GM12878 (cell line): Measurements from ENCODE around the gene SSB. TPM values are rescaled to one million over a fixed set of nuclear protein-coding genes. Genes with fewer than 3 reads are reported as not detected.

ENCODE experiments used
- ATAC-seq: fragments of 200-7000 bp; cut with Tn5 transposase; 3 replicates; pipeline ENCODE4 v1.9.1; 2020; ENCODE audit warnings: mild to moderate bottlenecking, moderate library complexity
- BruUV-seq: library from RNA; stranded (reverse); fragments of 400-500 nt; replicated peaks from 2 replicates; lab custom pipeline; 2021; lab: Mats Ljungman, UMichigan
- CTCF ChIA-PET: fragments of 300-600 bp; sonication (Branson Sonifier 250); formaldehyde crosslinking; extraction: SDS; loops from one replicate; lab custom pipeline; 2021; ENCODE audit warnings: inconsistent platforms; lab: Yijun Ruan, JAX
- POLR2A ChIA-PET: fragments of 350-600 bp; formaldehyde crosslinking; extraction: SDS; loops from one replicate; lab custom pipeline; 2021; ENCODE audit warnings: inconsistent platforms; lab: Charles Lee
- RAD21 ChIA-PET: fragments of 300-600 bp; sonication (Branson Sonifier 250); formaldehyde crosslinking; loops from one replicate; lab custom pipeline; 2023; ENCODE audit warnings: antibody characterized with exemption; ENCODE audit not compliant: unreplicated experiment; lab: Charles Lee
- SMC1A ChIA-PET: fragments of 300-600 bp; sonication (Branson Sonifier 250); formaldehyde crosslinking; loops from one replicate; lab custom pipeline; 2023; ENCODE audit not compliant: unreplicated experiment, uncharacterized antibody; lab: Charles Lee
- DNase-seq: peaks from one replicate; pipeline ENCODE4 v3.0.0-alpha.2; 2011; ENCODE audit warnings: low read depth, low spot score
- FAIRE-seq: peaks from 3 replicates; lab custom pipeline; 2011; peaks lifted over from hg19 to GRCh38; lab: Jason Lieb, UNC
- H2AFZ ChIP-seq: 2 replicates; pipeline ENCODE4 v1.6.0; 2011; ENCODE audit warnings: low read depth, low read length, control low read depth; ENCODE audit not compliant: control insufficient read depth
- H3K27ac ChIP-seq: 2 replicates; pipeline ENCODE4 v1.5.1; 2011; ENCODE audit warnings: control low read depth; ENCODE audit not compliant: control insufficient read depth, insufficient read depth
- H3K27me3 ChIP-seq, 2 experiments: replicated peaks in 1 of 2; 2 replicates each; pipeline versions ENCODE4 v1.6.0 to v1.6.1; 2011; ENCODE audit warnings: low read length in 1 of 2; ENCODE audit not compliant: control insufficient read depth in 2 of 2, insufficient read depth in 2 of 2
- H3K36me3 ChIP-seq, 2 experiments: 2 replicates each; pipeline ENCODE4 v1.5.1; 2011; ENCODE audit warnings: low read length in 1 of 2; ENCODE audit not compliant: control insufficient read depth in 2 of 2, insufficient read depth in 2 of 2
- H3K4me1 ChIP-seq: 2 replicates; pipeline ENCODE4 v1.6.1; 2011; ENCODE audit warnings: mild to moderate bottlenecking, low read length, moderate library complexity, mixed read lengths; ENCODE audit not compliant: control insufficient read depth, insufficient read depth
- H3K4me2 ChIP-seq: 2 replicates; pipeline ENCODE4 v1.6.0; 2011; ENCODE audit warnings: control low read depth; ENCODE audit not compliant: control insufficient read depth, insufficient read depth
- H3K4me3 ChIP-seq: fragments of 200-600 bp; sonication (generic); 2 replicates; pipeline ENCODE4 v1.5.1; 2016
- H3K79me2 ChIP-seq: 2 replicates; pipeline ENCODE4 v1.6.0; 2011; ENCODE audit warnings: low read length; ENCODE audit not compliant: control insufficient read depth, insufficient read depth
- H3K9ac ChIP-seq: 2 replicates; pipeline ENCODE4 v1.8.0; 2011; ENCODE audit warnings: low read length, control low read depth, mixed read lengths; ENCODE audit not compliant: control insufficient read depth, insufficient read depth
- H3K9me3 ChIP-seq: replicated peaks from 3 replicates; pipeline ENCODE4 v1.5.1; 2011; ENCODE audit warnings: mild to moderate bottlenecking, low read length; ENCODE audit not compliant: control insufficient read depth, insufficient read depth
- H4K20me1 ChIP-seq: 2 replicates; pipeline ENCODE4 v1.6.0; 2011; ENCODE audit not compliant: control insufficient read depth, insufficient read depth
- BRCA1 ChIP-seq: IDR thresholded peaks from 2 replicates; pipeline ENCODE4 v1.6.1; 2011; ENCODE audit warnings: low read depth, low read length, improper control_type of control experiment
- CBX5 ChIP-seq: sonication (generic); IDR thresholded peaks from 2 replicates; pipeline ENCODE4 v1.6.1; 2016; ENCODE audit warnings: low read depth, moderate library complexity, mild to moderate bottlenecking, inconsistent platforms
- CREM ChIP-seq: IDR thresholded peaks from 2 replicates; pipeline ENCODE4 v1.6.1; 2014; ENCODE audit warnings: antibody characterized with exemption, low read depth
- EED ChIP-seq: sonication (generic); IDR thresholded peaks from 2 replicates; pipeline ENCODE4 v1.6.1; 2016; ENCODE audit warnings: antibody characterized with exemption, low read depth
- SMAD1 ChIP-seq: fragments of 450-650 bp; IDR thresholded peaks from 2 replicates; pipeline ENCODE4 v1.6.1; 2018; ENCODE audit warnings: mild to moderate bottlenecking, low read depth; ENCODE audit not compliant: partially characterized antibody
- SUZ12 ChIP-seq: fragments of 200-600 bp; sonication (generic); IDR thresholded peaks from one replicate; pipeline ENCODE4 v1.6.1; 2018; ENCODE audit warnings: antibody characterized with exemption, mild to moderate bottlenecking; ENCODE audit not compliant: unreplicated experiment
- ZNF207 ChIP-seq: fragments of 450-650 bp; IDR thresholded peaks from 2 replicates; pipeline ENCODE4 v1.6.1; 2014; ENCODE audit warnings: antibody characterized with exemption, mild to moderate bottlenecking, borderline replicate concordance
- ZNF24 ChIP-seq: fragments of 450-650 bp; IDR thresholded peaks from 2 replicates; pipeline ENCODE4 v1.6.1; 2017; ENCODE audit warnings: antibody characterized with exemption, mild to moderate bottlenecking
- WGBS: methylation state at CpG from one replicate; pipeline ENCODE4 v1.1.6; 2016; ENCODE audit warnings: low lambda C conversion rate; ENCODE audit not compliant: insufficient replicate concordance, insufficient coverage; ENCODE audit errors: missing lambda C conversion rate; 5-methylcytosine and 5-hydroxymethylcytosine counted together
- in situ Hi-C: fragments of 300-500 bp; cut with MboI; formaldehyde crosslinking; loops from 9 replicates; pipeline ENCODE4 v1.14.3; 2018; ENCODE audit warnings: mixed read lengths
- intact Hi-C: fragments of 100-400 bp; cut with micrococcal nuclease; formaldehyde crosslinking; loops from one replicate; pipeline ENCODE4 v1.14.2; 2022; ENCODE audit not compliant: unreplicated experiment
- polyA plus RNA-seq, 11 experiments: library from polyadenylated mRNA; depleted of rRNA in 4 of 11; unstranded in 6 of 11; stranded (reverse) in 5 of 11; fragments of >200 nt; fragmentation: Nextera tagmentation in 4 of 11; fragmentation: Illumina TruSeq in 1 of 11; extraction: Ambion mirVana in 4 of 11; extraction: Trizol in 1 of 11; gene quantifications; 1 replicate in 1 of 11; 2 replicates in 10 of 11; pipeline versions ENCODE4 v1.2.1 to v1.2.3, GENCODE V29; 2011 to 2016; ENCODE audit warnings: inconsistent platforms in 2 of 11, missing spikeins in 2 of 11, low read depth in 1 of 11
- total RNA-seq, 4 experiments: library from RNA; depleted of rRNA in 3 of 4; stranded (reverse); fragments of >200 nt in 3 of 4; fragmentation: Illumina TruSeq in 1 of 4; extraction: Trizol in 1 of 4; gene quantifications; 2 replicates each; pipeline versions ENCODE4 v1.2.1 to v1.2.3, GENCODE V29; 2013 to 2021
- TF ChIP-seq, protein P1 (sequence below): fragments of 450-650 bp; IDR thresholded peaks from 2 replicates; pipeline ENCODE4 v1.6.1; 2018; ENCODE audit warnings: mild to moderate bottlenecking, low read depth, moderate library complexity; ENCODE audit not compliant: partially characterized antibody
- TF ChIP-seq, protein P2 (sequence below): fragments of 450-650 bp; formaldehyde crosslinking; IDR thresholded peaks from 2 replicates; pipeline ENCODE4 v1.4.0; 2022; ENCODE audit warnings: mild to moderate bottlenecking, moderate library complexity
- TF ChIP-seq, protein P3 (sequence below): IDR thresholded peaks from 2 replicates; pipeline ENCODE4 v1.6.1; 2011; ENCODE audit warnings: low read depth, mild to moderate bottlenecking, low read length, moderate library complexity, borderline replicate concordance; ENCODE audit errors: extremely low read depth
- TF ChIP-seq, protein P4 (sequence below): fragments of 450-650 bp; IDR thresholded peaks from 2 replicates; pipeline ENCODE4 v1.6.1; 2016; ENCODE audit warnings: mild to moderate bottlenecking

SSB gene
- total and polyA plus RNA-seq, 10 of the 15 experiments (the other 5 are each of a cell fraction or from before 2014, with no cell fraction given): 103 to 313 (median 200) TPM

DNA sequence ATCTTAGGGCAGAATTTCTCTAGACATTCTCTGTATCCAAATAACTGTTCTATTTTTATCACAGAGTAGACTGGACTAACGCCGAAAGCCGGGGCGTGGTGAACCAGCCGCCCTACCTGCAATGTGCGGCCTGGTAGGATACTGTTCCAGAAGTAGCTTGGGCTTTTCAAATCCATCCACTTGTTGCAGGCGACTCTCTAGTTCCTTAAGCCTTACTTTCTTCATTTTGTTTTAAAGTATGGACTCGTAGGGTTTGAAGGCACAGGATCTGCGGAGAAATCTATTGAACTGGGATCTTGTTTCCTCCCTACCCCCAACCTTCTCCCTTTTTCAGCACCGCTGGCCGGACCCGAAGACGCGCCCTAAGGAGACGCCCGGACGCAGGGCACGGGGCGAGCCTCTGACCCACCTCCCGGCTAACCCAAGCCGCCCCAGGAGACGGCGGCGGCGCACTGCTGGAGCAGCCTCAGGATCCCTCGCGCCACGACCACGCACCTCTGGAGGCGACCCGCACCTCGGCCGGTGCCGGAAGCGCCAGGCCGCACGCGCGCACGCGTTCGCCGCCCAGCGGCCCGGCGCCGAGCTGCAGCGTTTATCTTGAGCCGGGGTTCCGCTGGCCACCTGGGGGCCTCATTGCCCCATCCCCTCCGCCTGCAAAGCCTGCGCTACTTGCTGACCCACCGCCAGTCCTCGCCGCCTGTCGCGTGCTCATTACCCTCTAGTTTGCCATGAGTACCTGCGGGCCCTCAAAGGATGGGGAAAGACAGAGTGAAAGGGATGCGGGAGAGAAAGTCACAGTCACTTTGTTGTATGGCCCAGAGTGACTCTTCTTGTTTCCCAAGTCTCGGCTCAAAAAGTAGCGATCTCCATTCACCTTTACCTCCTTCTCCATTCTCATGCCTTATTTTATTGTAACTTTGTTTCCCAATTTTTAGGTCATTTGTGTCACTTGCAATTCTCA, 26.0 kb downstream of the SSB start, which contains the start of gene METTL5:
Gene METTL5, minus strand, starts transcription at position 533 of the 961 bp plus-strand sequence. Its CDS starts 308 bp downstream, at position 225.
- Histone ChIP-seq H4K20me1 (peaks cover 2% of the 10 kb centered on the region; the same call in 1 of the 2 replicates), H3K4me1 (peaks cover 10% of the 10 kb centered on the region; the same call in 1 of the 2 replicates), H3K36me3 (0 out of 4 replicates have a peak, but pooled peaks cover 0 to 3% of the 10 kb centered on the region in 2 experiments), H3K4me2 (peak within 1 kb of the TSS; percentile 94), H3K9me3 (no peaks in the 10 kb centered on the region), H3K27ac (peak within 1 kb of the TSS; percentile 62), H3K27me3 (no peaks in the 10 kb centered on the region), H3K9ac (peak within 1 kb of the TSS; percentile 78), H3K79me2 (peaks cover 46% of the 10 kb centered on the region), H3K4me3 (peak within 1 kb of the TSS; percentile 81), H2AFZ (peak within 1 kb of the TSS; percentile 93)
- ChIA-PET POLR2A (interaction anchor here (1.0 to 1.4 kb wide), 2 partner anchors 8 to 25 kb away, joined by 3 read pairs; partner anchors contain the start of gene SSB), SMC1A (interaction anchor here (0.6 to 1.9 kb wide), 10 partner anchors 9 to 256 kb away, joined by 3 to 8 read pairs (median 4); no protein-coding TSS in a partner anchor), CTCF (interaction anchor here (0.6 to 2.7 kb wide), 28 partner anchors 9 to 363 kb away, joined by 3 to 21 read pairs (median 4); partner anchors contain the start of genes FASTKD1, PPIG and SSB), RAD21 (interaction anchor here (0.5 to 1.8 kb wide), 8 partner anchors 11 to 107 kb away, joined by 3 to 11 read pairs (median 4); partner anchors contain the start of gene SSB)
- no TSS peak for BruUV-seq
- intact Hi-C loops (loop anchor here (1.0 to 10.0 kb wide), 2 partner anchors 104 to 400 kb away; no protein-coding TSS in a partner anchor), in situ Hi-C loops (no loop called here)
- 4% methylated on average over 61 of the region's 61 CpGs for WGBS
- FAIRE-seq (no peak), DNase-seq (peak; percentile 20), ATAC-seq (peak; percentile 81)
- TF ChIP-seq ZNF207: peak; percentile 52; the same call in 1 of the 2 replicates
- TF ChIP-seq, protein P1, sequence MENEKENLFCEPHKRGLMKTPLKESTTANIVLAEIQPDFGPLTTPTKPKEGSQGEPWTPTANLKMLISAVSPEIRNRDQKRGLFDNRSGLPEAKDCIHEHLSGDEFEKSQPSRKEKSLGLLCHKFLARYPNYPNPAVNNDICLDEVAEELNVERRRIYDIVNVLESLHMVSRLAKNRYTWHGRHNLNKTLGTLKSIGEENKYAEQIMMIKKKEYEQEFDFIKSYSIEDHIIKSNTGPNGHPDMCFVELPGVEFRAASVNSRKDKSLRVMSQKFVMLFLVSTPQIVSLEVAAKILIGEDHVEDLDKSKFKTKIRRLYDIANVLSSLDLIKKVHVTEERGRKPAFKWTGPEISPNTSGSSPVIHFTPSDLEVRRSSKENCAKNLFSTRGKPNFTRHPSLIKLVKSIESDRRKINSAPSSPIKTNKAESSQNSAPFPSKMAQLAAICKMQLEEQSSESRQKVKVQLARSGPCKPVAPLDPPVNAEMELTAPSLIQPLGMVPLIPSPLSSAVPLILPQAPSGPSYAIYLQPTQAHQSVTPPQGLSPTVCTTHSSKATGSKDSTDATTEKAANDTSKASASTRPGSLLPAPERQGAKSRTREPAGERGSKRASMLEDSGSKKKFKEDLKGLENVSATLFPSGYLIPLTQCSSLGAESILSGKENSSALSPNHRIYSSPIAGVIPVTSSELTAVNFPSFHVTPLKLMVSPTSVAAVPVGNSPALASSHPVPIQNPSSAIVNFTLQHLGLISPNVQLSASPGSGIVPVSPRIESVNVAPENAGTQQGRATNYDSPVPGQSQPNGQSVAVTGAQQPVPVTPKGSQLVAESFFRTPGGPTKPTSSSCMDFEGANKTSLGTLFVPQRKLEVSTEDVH: no peak
- TF ChIP-seq, protein P2, sequence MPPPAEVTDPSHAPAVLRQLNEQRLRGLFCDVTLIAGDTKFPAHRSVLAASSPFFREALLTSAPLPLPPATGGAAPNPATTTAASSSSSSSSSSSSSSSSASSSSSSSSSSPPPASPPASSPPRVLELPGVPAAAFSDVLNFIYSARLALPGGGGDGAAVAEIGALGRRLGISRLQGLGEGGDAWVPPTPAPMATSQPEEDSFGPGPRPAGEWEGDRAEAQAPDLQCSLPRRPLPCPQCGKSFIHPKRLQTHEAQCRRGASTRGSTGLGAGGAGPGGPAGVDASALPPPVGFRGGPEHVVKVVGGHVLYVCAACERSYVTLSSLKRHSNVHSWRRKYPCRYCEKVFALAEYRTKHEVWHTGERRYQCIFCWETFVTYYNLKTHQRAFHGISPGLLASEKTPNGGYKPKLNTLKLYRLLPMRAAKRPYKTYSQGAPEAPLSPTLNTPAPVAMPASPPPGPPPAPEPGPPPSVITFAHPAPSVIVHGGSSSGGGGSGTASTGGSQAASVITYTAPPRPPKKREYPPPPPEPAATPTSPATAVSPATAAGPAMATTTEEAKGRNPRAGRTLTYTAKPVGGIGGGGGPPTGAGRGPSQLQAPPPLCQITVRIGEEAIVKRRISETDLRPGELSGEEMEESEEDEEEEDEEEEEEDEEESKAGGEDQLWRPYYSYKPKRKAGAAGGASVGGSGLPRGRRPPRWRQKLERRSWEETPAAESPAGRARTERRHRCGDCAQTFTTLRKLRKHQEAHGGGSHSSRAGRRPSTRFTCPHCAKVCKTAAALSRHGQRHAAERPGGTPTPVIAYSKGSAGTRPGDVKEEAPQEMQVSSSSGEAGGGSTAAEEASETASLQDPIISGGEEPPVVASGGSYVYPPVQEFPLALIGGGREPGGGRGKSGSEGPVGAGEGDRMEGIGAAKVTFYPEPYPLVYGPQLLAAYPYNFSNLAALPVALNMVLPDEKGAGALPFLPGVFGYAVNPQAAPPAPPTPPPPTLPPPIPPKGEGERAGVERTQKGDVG: no peak
- peak; percentile 75 for TF ChIP-seq ZNF24
- TF ChIP-seq EED: no peak
- TF ChIP-seq, protein P3, sequence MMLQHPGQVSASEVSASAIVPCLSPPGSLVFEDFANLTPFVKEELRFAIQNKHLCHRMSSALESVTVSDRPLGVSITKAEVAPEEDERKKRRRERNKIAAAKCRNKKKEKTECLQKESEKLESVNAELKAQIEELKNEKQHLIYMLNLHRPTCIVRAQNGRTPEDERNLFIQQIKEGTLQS: 0 out of 2 replicates have a peak, but pooled peaks have one; percentile 12
- TF ChIP-seq CBX5: no peak
- TF ChIP-seq BRCA1: no peak; the same call in 1 of the 2 replicates
- TF ChIP-seq SUZ12: no peak
- TF ChIP-seq, protein P4, sequence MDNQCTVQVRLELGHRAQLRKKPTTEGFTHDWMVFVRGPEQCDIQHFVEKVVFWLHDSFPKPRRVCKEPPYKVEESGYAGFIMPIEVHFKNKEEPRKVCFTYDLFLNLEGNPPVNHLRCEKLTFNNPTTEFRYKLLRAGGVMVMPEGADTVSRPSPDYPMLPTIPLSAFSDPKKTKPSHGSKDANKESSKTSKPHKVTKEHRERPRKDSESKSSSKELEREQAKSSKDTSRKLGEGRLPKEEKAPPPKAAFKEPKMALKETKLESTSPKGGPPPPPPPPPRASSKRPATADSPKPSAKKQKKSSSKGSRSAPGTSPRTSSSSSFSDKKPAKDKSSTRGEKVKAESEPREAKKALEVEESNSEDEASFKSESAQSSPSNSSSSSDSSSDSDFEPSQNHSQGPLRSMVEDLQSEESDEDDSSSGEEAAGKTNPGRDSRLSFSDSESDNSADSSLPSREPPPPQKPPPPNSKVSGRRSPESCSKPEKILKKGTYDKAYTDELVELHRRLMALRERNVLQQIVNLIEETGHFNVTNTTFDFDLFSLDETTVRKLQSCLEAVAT: 0 out of 2 replicates have a peak, but pooled peaks have one; percentile 28
- TF ChIP-seq CREM: peak; percentile 16; the same call in 1 of the 2 replicates
- TF ChIP-seq SMAD1: no peak
